NCI-H1092 (cell line): ENCODE data around the gene CDKL5.

Experiments
- DNase-seq: peaks from one replicate; lab custom pipeline; 2025; lab: John Stamatoyannopoulos, UW

The CDKL5 gene

GRCh38 chrX:18649498-18649951 lies 224.1 kb downstream of the CDKL5 start:
- DNase-seq: no peak

DNA sequence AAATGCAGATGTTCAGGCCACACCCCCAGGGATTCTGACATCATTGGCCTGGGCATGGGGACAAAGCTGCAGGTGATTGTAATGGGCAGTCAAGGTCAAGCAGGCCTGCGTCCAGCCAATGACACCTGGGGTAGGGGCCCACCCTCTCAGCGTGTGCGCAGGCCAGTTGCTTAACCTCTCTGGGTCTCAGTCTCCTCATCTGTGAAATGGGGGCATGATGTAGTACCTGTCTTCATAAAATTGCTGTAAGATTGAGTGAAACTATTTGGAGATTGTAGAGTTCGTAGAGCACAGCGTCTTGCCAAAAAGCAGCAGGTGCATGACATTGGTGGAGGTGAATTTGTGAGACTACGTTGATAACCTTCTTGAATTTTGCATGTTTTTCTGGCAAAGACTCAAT lies 225.3 kb downstream of the CDKL5 start:
- no peak for DNase-seq

DNA sequence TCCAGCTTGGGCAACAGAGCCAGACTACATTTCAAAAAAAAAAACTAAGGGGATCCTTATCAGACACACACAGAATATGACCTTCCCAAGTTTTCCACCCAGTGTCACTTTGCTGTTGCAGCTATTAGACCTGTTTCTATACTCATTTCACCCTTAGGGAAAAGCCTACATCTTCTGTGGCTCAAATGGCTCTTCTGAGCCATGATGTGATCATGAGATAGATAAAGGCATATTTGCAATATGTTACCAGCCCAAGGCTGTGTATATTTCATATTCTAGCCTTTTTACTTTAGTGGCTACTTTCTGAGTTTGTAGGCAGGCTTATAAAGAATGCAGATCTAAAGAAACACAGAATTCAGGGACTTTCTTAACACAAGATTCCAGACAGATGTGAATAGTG lies 227.2 kb downstream of the CDKL5 start:
- DNase-seq: no peak

DNA sequence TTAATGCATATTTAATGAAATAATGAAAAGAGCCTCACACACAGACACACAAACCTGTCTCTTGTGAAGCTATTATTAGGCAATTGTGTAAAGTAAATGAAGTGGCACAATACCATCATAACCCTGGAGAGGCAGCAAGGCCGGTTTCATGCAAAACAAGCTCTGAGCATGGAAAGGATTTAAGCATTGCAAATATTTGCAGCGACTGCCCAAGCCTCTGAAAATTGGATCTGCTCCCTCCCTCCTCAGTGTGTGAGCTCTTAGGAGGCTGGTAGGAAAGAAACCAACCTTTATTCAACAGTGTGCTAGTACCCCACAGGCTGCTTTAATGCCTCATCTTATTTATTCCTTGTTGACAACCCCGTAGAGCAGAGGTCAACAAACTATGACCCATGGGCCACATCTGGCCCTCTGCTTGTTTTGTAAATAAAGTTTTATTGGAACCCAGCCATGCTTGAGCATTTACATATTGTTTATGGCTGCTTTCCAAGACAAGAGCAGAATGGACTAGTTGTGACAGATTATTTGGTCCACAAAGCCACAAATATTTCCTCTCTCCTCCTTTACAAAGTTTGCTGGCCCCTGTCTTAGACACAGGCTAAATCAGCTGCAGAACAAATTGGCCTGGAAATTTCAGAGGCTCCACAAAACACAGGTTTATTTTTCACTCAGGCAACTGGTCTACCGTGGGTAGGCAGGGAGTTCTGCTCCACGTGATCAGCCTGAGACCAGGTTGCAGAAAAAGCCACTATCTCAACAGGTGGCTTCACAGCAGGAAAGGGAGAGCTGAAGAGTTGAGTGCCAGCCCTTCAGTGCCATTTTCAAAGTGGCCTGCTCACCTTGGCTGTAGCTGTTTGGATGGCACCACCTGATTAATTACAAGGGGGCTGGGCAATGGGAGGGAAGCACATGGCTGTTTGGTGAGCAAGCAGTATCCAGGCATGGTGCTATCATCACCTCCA lies 229.7 kb downstream of the CDKL5 start:
- DNase-seq: no peak

DNA sequence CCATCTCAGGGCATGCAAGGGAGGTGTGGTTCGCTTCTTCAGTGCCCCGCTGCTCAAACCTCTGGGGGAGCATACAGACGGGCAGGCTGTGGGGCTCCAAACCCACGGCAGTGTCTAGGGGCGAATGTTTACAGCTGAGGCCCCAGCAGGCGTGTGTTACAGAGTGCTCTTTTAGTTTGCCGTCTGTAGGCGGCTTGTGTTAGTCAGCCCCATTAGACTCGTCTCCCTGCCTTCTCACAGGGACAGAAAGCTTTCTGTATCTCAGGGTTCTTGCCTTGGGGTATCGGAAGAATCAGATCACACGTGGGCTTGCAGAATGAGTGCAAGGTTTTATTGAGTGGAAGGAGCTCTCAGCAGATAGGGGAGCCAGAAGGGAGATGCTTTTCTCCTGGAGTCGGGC lies 235.9 kb downstream of the CDKL5 start:
- no peak for DNase-seq

- no peak for DNase-seq
Observed at GRCh38 chrX:18664947-18665346, 239.5 kb downstream of the CDKL5 start.

- no peak for DNase-seq
Observed at GRCh38 chrX:18666614-18667013, 241.2 kb downstream of the CDKL5 start.

DNA sequence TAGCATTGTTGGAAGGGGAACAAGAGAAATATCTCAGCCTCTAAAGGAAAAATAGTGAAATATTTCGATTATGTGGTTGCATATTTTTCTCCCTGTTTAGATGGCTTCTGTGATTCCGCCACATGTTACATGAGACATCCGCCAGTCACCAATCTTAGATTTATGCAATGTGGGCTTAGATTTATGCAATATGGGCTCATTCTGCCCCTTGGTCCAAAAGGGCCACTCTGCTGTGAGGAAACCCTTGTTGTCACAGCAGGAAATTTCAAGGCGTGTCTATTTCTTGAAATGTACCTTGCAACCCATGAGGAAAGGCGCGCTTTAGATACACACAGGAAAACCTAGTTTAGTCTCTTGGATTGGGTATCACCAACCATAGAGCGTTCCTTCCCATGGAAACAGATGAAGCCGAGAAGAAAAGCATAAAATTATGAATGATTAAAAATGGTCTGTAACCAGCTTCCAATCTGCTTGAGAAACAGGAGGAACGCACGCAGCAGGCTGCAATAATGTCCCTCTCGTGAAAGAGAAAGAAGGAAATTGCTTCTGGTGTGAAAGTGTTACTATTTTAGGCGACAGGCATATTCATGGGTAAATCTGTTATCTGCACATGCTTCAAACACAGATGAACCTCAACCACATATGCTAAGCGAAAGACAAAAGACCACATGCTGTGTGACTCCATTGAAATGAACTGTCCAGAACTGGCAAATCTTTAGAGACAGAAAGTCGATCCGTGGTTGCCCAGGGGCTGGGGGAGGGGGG lies 242.8 kb downstream of the CDKL5 start:
- no peak for DNase-seq

DNA sequence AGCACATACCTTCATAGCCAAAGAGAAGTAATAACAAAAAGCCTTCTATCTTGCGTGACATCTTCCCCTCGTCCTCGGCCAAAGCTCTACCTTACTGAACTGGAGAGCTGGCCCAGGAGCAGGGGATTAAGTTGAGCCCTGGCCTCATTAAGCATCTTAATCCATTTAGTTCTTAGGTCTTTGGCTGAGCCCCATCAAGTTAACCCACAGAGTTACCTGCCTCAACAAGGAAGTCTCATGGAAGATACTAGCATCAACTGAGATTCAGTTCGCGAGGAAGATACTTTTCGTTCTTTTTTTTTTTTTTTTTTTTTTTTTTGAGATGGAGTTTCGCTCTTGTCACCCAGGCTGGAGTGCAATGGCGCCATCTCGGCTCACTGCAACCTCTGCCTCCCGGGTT lies 246.6 kb downstream of the CDKL5 start, which contains the start of gene RS1:
Gene RS1, minus strand, starts transcription at position 101 of the 400 bp plus-strand sequence. Its CDS starts 40 bp downstream, at position 61.
- DNase-seq: no peak

DNA sequence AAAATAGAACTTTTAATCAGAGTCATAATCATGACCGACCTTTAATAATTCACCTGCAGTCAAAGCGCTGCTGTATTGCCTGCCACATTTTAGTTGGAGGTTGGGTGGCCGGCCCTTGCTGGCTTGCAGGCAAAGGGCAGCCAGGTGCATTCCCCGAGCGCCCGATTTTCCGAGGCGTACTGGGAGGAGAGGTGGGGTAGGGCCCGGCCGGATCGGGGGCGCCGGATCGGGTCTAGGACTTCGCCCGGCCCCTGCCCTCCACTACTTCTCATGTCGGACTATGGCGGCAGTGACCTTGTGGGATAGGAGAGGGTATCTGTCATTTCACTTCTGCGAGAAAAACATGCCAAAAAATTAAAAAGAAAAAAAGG lies 249.0 kb downstream of the CDKL5 start:
- DNase-seq: no peak

DNA sequence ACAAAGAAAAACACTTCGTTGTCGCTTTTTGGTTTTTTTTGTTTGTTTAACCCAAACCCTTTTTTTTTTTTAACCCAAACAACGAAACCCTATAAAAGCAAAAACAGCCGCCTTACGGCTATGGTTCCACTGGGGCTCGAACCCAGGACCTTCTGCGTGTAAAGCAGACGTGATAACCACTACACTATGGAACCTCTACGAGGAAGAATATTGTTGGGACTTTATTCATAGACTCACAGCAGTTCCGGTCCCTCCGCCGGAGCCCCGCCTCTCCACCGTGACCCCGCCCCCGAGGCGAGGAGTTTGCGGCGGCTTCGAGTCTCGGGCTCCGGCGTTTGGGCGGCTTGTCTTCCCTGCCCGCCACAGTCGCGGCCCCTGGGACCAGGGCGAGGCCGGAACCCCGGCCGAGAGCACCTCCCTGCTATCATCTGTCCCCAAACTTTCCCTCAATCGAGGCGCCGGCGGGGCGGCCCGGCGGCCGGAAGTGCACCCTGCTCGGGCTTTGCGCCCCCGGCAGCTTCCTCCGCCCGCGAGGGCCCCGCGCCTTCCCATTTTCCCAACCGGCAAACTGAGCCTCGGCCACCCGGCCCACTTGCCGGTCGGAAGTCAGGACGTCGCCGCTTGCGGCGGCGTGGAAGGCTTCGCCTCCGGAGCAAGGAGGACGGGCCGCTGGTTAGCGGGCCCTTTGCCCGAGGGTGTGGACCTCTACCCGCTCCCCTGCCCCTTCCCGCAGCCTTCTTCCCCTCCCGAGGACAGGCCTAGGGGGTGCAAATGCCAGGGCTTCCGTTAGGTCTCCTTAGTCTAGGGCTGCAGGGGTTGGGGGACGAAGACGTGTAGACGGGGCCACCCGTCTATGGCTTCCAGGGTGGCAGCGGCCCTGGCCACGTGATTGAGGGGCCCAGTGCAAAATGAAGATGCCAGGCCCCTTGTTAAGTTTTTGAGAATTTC lies 249.7 kb downstream of the CDKL5 start:
- peak; percentile 80 for DNase-seq

- DNase-seq: no peak
Observed at GRCh38 chrX:18676050-18676449, 250.6 kb downstream of the CDKL5 start.

DNA sequence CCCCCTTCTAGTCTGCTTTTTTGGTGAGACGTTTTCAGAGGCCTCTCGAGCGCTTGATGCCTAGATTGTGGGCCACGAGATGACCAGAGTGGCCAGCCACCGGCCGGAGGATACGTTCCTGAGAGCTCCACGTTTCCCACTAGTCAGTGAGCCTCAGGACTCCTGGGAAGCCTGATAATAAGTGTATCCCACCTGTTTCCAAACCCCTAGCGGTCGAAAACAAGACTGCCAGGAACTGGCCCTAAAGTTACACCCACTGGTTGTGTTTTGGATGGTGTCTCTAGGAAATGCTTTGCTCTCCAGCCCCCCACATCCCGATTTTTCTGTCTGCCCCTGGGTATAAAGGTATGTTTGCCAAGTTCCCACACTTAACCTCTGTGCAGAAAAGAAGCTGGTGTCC lies 251.1 kb downstream of the CDKL5 start:
- peak; percentile 59 for DNase-seq

DNA sequence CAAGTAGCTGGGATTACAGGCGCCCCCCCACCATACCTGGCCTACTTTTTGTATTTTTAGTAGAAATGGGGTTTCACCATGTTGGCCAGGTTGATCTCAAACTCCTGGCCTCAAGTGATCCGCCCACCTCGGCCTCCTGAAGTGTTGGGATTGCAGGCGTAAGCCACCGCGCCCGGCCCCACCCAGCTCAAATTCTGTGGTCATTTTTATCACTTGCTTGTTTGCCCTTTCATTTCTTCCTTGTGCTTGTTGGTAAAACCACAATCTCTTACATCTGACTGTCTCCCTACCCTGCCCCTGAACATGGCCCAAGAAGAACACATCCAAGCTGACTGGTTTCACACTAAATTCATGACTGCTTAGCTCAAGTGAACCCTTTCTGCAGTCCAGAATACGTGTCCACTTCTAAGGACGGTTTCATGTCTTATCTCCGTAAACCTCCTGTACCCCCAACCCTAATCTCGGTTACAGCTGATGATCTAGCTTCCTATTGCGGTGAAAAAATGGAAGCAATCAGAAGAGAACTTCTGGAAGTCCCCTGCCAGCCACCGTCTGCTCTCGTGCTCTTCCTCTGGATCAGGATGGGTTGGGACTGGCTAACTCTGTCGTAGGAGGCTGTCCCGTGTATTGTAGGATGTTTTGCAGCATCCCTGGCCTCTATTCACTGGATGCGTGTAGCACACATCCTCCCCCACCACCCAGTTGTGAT lies 251.9 kb downstream of the CDKL5 start:
- no peak for DNase-seq

DNA sequence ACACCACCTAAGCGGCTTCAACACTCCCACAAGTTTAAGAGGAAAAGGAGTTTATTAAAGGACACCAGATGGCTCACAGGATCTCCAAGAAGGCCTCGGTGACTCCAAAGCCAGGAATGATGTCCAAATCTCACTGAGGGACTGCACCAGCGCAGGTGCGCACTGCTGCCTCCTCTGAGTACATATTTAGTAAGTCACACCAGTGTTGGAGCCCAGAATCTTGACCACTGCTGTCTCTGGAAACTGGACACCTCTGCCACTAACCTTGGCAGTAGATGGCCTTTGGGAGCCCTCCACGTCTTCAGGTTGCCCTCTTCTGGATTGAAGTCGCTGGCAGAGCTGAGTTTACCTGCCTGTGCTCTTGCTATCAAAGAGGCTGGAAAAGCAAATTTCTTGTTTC lies 256.6 kb downstream of the CDKL5 start:
- no peak for DNase-seq

GRCh38 chrX:18682979-18683387 lies 257.6 kb downstream of the CDKL5 start:
- DNase-seq: no peak

- DNase-seq: no peak
Observed at GRCh38 chrX:18687856-18688495, 262.6 kb downstream of the CDKL5 start.

DNA sequence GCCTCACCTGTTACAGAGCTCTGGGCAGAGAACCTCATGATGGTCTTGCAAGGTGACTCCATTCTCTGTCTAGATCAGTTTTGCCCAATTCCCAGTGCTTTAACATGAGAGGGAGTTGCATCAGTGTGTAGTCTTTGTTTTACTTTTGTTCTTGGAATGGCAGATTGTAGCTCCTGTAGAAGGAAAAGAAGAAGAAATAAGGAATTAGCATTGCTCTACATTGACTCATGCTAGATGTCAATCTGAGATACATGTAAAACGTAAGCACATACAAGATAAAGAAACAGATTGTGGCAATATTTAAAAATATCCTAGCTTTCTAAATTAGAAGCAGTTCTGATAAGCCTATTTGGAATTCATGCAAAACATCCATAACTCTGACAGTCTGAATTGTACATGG lies 266.0 kb downstream of the CDKL5 start:
- DNase-seq: no peak

DNA sequence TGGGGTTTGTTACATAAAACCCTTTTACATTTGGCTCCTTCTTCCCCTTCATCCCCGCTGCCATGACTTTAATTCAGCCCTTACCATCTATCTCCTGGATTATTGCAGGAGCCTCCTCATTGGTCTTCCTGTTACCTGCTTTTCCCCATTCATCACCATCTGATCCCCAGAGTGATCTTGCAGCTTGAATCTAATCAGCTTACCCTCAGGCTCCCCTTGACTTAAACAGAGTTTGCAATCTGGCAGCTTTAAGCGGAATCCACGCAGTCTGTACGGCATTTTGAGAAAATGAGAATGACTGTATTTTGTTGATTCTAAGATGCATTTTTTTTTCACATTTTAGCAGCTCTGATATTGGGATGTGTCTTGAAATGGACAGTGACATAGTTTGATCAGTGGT lies 267.1 kb downstream of the CDKL5 start:
- no peak for DNase-seq

- DNase-seq: no peak
Observed at GRCh38 chrX:18696653-18697052, 271.2 kb downstream of the CDKL5 start.
